ENCODE measurements around the gene HIGD2A. TPM values are rescaled to one million over a fixed set of nuclear protein-coding genes. Genes with fewer than 3 reads are reported as not detected.

Gene HIGD2A
- total RNA-seq (96.2 and 103 TPM in 2 replicates), polyA plus RNA-seq (210 and 294 TPM in 2 replicates), polyA minus RNA-seq (54.1 and 62.4 TPM in 2 replicates), Bru-seq, nascent RNA (percentile 85 among the genes with signal in this experiment), BruChase-seq, experiment 1, labeled RNA remaining after a 6-hour chase (percentile 98 among the genes with signal in this experiment), BruChase-seq, experiment 2, labeled RNA remaining after a 2-hour chase (percentile 92 among the genes with signal in this experiment)
- 184 and 199 TPM in 2 replicates for polyA plus RNA-seq (2011; cell fraction: cytosol; rRNA removed)
- polyA plus RNA-seq (2011; cell fraction: nucleus; rRNA removed): 40.5 and 55.6 TPM in 2 replicates
- 86.8 and 116 TPM in 2 replicates for polyA plus RNA-seq (2012)
- 96.4 TPM for polyA minus RNA-seq (2011; cell fraction: cytosol; rRNA and poly(A)+ RNA removed)
- polyA minus RNA-seq (2011; cell fraction: nucleus; rRNA and poly(A)+ RNA removed): 17.6 and 19.1 TPM in 2 replicates
- long read RNA-seq, transcript HIGD2A-201 (2 exons, 668 nt): major isoform, 239 of 249 reads
- long read RNA-seq, partial matches to known transcripts: 0 of 249 reads
- long read RNA-seq, other reads (novel, unspliced or antisense): 10 of 249 reads

GRCh38 chr5:176388444-176389134 is at the start of gene HIGD2A, which contains the start of gene NOP16:
Gene HIGD2A, plus strand, starts transcription at chr5:176388751. Its CDS starts 69 bp downstream, at chr5:176388820.
Gene NOP16, minus strand, starts transcription at chr5:176388598. Its CDS starts 59 bp downstream, at chr5:176388539.
- Histone ChIP-seq H3K36me3 (ENCODE audit: control insufficient read depth in 2 of 2, extremely low read depth in 1 of 2, insufficient read depth in 2 of 2, low read length in 2 of 2) (peaks cover 9 to 18% of the 10 kb centered on the region in 2 experiments), H3K27ac (ENCODE audit: insufficient read depth, low read depth, low read length) (peak within 1 kb of the TSS; percentile 79), H3K79me2 (ENCODE audit: control insufficient read depth, insufficient read depth, low read length) (peaks cover 34% of the 10 kb centered on the region), H3K9me3 (replicated peaks; ENCODE audit: control insufficient read depth, insufficient read depth, low read length) (no peaks in the 10 kb centered on the region), H4K20me1 (replicated peaks; ENCODE audit: control insufficient read depth, extremely low read depth, insufficient read depth, low read length) (no peaks in the 10 kb centered on the region), H3K4me3 (replicated peaks in 1 of 3; ENCODE audit: insufficient read depth in 1 of 3, low read depth in 1 of 3, low read length in 3 of 3) (peak within 1 kb of the TSS; percentile 64 to 85 (median 65)), H3K27me3 (ENCODE audit: control insufficient read depth in 2 of 2, insufficient read depth in 2 of 2, low read length in 2 of 2) (no peaks in the 10 kb centered on the region), H3K4me2 (ENCODE audit: insufficient read depth, low read length) (peak within 1 kb of the TSS; percentile 91), H3K4me1 (ENCODE audit: control insufficient read depth, extremely low read depth, insufficient read depth, low read length) (peaks cover 14% of the 10 kb centered on the region), H3K9me1 (replicated peaks; ENCODE audit: control insufficient read depth, extremely low read depth, insufficient read depth, low read length) (no peaks in the 10 kb centered on the region), H2AFZ (ENCODE audit: low read depth, low read length) (peak within 1 kb of the TSS; percentile 85), H3K9ac (replicated peaks; ENCODE audit: extremely low read depth, insufficient read depth, low read length) (peak within 1 kb of the TSS; percentile 89)
- POLR2A ChIA-PET: interaction anchor here (0.8 kb wide), 2 partner anchors 20 to 149 kb away, joined by 3 to 4 read pairs; no protein-coding TSS in a partner anchor
- no peak for TF ChIP-seq FOS (IDR thresholded peaks at IDR 0.05; ENCODE audit: borderline replicate concordance, insufficient read depth, low read length)
- no peak for TF ChIP-seq GATA2 (IDR thresholded peaks at IDR 0.05; ENCODE audit: insufficient read depth, insufficient read length, low read depth, low read length)
- peak; percentile 100 for TF ChIP-seq MYC (IDR thresholded peaks at IDR 0.05; ENCODE audit: low read depth, low read length)
- TF ChIP-seq POLR2AphosphoS5 (IDR thresholded peaks at IDR 0.05; ENCODE audit: insufficient read depth, low read depth, low read length): peak; percentile 50
- TF ChIP-seq JUN (IDR thresholded peaks at IDR 0.05; ENCODE audit: borderline replicate concordance, insufficient read depth, insufficient read length, low read depth): no peak
- TF ChIP-seq POLR2A (IDR thresholded peaks at IDR 0.05; ENCODE audit: low read depth, low read length): peak; percentile 74
- TF ChIP-seq EZH2 (IDR thresholded peaks at IDR 0.05; ENCODE audit: borderline replicate concordance, low read depth, low read length, severe bottlenecking): no peak
- TF ChIP-seq MAX (IDR thresholded peaks at IDR 0.05; ENCODE audit: insufficient read depth, insufficient read length): peak; percentile 97
- TF ChIP-seq CTCF (IDR thresholded peaks at IDR 0.05; ENCODE audit: extremely low read depth in 1 of 2, insufficient read depth in 1 of 2, low read depth in 1 of 2, low read length in 2 of 2): no peak
- dilution Hi-C loops (cut with MboI; ENCODE audit: extremely low pct_ligation_motif_present, low sequenced_read_pairs) (no loop called here), intact Hi-C loops (cut with micrococcal nuclease) (loop anchor here (1.0 to 10.0 kb wide), 8 partner anchors 23 to 1206 kb away; partner anchors contain the start of genes ARL10, CLTB, FAF2 and KIAA1191)
- FAIRE-seq: peak; percentile 99
- no TSS peak for BruUV-seq (replicated peaks)
- CTCF ChIA-PET: interaction anchor here (0.8 to 1.5 kb wide), 2 partner anchors 27 to 154 kb away, joined by 3 to 4 read pairs; no protein-coding TSS in a partner anchor
- DNase-seq (ENCODE audit: low read depth, low spot score): peak; percentile 98
